ENCODE results near the gene TMEM178B. TPM values are rescaled to one million over a fixed set of nuclear protein-coding genes. Genes with fewer than 3 reads are reported as not detected.
A peak's percentile ranks its signal among the peaks of the same experiment; 100 is the strongest.
"Not testable (repeated sequence)": the region's sequence is repeated elsewhere in the genome, so short reads cannot be mapped to it uniquely, and the experiment has no call there.

TMEM178B gene
- total RNA-seq (2012; rRNA removed), result under 0.01 TPM in 1 of 2 replicates, not detected in the other

DNA sequence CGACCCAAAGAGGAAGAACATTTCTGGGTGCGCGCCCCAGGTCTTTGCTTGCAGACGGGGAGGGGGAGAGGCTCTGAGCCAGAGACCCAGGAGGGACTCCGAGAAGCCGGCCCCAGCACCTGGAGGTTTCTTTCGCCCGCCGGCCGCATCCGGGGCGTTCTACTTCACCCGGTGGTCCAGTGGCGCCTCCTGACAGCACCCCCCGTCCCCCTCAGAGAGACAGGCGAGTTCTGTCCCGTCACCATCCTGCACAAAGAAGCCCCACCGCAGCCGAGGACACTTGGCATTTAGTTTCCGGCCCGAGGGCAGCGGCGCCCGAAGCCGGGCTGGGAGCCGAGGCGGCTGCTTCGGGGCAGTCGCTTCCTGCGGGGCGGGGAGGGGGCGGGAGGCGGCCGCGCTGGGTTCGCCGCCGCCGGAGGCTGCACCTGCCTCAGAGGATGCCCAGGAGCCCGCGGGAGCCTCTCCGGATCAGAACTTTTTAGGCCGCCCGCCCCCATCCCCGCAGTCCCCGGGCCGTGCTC lies at the start of gene TMEM178B:
TSS of gene TMEM178B (plus strand) at position 424 of the 521 bp plus-strand sequence.
- peaks cover 63% of the 10 kb centered on the region for H3K27me3 ChIP-seq (ENCODE audit: control insufficient read depth, insufficient read depth, low read length)
- peaks cover 22% of the 10 kb centered on the region for H3K4me1 ChIP-seq (ENCODE audit: control insufficient read depth, insufficient read depth, low read length)
- H3K9ac ChIP-seq (ENCODE audit: low read depth, low read length), result no peak within 1 kb of the TSS
- H3K4me3 ChIP-seq (ENCODE audit: low read length), result peak within 1 kb of the TSS; percentile 64
- no peaks in the 10 kb centered on the region for H3K9me3 ChIP-seq (replicated peaks; ENCODE audit: low read length)
- peak within 1 kb of the TSS; percentile 92 for H3K4me2 ChIP-seq (ENCODE audit: low read length)
- no peaks in the 10 kb centered on the region for H3K36me3 ChIP-seq (ENCODE audit: insufficient read depth, low read length)

DNA sequence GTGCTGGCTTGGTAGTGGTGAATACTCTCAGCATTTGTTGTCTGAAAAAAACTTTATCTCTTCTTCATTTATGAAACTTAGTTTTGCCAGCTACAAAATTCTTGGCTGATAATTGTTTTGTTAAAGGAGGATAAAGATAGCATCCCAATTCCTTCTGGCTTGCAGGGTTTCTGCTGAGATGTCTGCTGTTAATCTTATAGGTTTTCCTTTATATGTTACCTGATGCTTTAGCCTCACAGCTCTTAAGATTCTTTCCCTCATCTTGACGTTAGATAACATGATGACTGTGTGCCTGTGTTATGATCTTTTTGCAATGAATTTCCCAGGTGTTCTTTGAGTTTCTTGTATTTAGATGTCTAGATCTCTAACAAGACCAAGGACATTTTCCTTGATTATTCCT lies 49.2 kb upstream of the TMEM178B start:
- H3K4me3 ChIP-seq (ENCODE audit: low read length), result no peak overlapping the region
- peaks cover 1% of the 10 kb centered on the region for H3K27me3 ChIP-seq (ENCODE audit: control insufficient read depth, insufficient read depth, low read length)
- H3K4me1 ChIP-seq (ENCODE audit: control insufficient read depth, insufficient read depth, low read length), result no peaks in the 10 kb centered on the region
- no peaks in the 10 kb centered on the region for H3K9me3 ChIP-seq (replicated peaks; ENCODE audit: low read length)
- no peak overlapping the region for H3K9ac ChIP-seq (ENCODE audit: low read depth, low read length)
- no peaks in the 10 kb centered on the region for H3K36me3 ChIP-seq (ENCODE audit: insufficient read depth, low read length)
- no peak overlapping the region for H3K4me2 ChIP-seq (ENCODE audit: low read length)

DNA sequence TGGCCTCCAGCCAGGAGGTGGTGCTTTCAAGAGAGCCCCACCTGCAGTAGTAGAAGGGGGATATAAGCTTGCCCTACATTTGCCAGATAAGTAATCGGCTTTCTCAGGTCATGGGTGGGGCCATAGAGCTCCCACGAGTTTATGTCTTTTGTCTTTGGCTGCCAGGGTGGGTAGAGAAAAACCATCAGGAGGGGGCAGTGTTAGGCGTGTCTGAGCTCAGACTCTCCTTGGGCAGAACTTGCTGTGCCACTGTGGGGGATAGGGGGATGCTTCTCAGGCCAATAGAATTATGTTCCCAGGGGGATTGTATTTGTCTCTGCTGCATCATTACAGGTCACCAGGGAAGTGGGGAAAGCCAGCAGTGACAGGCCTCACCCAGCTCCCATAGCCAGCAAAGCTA lies 46.8 kb upstream of the TMEM178B start:
- no peaks in the 10 kb centered on the region for H3K36me3 ChIP-seq (ENCODE audit: insufficient read depth, low read length)
- no peak overlapping the region for H3K4me3 ChIP-seq (ENCODE audit: low read length)

DNA sequence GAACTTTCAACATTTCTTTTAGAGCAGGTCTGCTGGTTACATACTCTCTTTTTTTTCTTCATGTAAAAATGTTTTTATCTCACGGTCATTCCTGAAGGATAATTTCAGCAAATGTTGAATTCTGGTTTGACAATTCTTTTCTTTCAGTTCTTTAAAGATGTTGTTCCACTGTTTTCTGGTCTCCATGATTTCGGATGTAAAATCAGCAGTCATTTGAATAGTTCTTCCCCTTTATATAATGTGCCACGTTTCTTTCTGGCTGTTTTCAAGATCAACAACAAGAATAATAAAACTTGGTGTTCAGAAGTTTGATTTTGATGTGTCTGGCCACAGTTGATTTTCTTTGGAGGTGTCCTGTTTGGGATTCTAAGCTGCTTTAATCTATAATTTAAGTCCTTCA lies 45.1 kb upstream of the TMEM178B start:
- no peaks in the 10 kb centered on the region for H3K36me3 ChIP-seq (ENCODE audit: insufficient read depth, low read length)
- H3K27me3 ChIP-seq (ENCODE audit: control insufficient read depth, insufficient read depth, low read length), result no peaks in the 10 kb centered on the region

More for the DNA sequence above, 46.8 kb upstream of the TMEM178B start:
- H3K9me3 ChIP-seq (replicated peaks; ENCODE audit: low read length), result no peaks in the 10 kb centered on the region
- H3K4me1 ChIP-seq (ENCODE audit: control insufficient read depth, insufficient read depth, low read length), result no peaks in the 10 kb centered on the region
- no peak overlapping the region for H3K4me2 ChIP-seq (ENCODE audit: low read length)
- no peaks in the 10 kb centered on the region for H3K27me3 ChIP-seq (ENCODE audit: control insufficient read depth, insufficient read depth, low read length)
- no peak overlapping the region for H3K9ac ChIP-seq (ENCODE audit: low read depth, low read length)

DNA sequence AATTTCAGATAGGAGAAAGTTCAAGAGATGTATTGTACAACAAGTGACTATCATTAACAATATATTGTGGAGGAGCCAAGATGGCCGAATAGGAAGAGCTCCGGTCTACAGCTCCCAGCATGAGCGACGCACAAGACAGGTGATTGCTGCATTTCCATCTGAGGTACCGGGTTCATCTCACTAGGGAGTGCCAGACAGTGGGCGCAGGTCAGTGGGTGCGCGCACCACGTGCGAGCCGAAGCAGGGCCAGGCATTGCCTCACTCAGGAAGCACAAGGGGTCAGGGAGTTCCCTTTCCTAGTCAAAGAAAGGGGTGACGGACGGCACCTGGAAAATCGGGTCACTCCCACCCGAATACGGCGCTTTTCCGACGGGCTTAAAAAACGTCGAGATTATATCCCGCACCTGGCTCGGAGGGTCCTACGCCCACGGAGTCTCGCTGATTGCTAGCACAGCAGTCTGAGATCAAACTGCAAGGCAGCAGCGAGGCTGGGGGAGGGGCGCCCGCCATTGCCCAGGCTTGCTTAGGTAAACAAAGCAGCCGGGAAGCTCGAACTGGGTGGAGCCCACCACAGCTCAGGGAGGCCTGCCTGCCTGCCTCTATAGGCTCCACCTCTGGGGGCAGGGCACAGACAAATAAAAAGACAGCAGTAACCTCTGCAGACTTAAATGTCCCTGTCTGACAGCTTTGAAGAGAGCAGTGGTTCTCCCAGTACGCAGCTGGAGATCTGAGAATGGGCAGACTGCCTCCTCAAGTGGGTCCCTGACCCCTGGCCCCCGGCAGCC lies 41.1 kb upstream of the TMEM178B start:
- H3K9me3 ChIP-seq (replicated peaks; ENCODE audit: low read length); H3K27me3 ChIP-seq (ENCODE audit: control insufficient read depth, insufficient read depth, low read length); H3K4me3 ChIP-seq (ENCODE audit: low read length); H3K4me2 ChIP-seq (ENCODE audit: low read length); H3K36me3 ChIP-seq (ENCODE audit: insufficient read depth, low read length); H3K9ac ChIP-seq (ENCODE audit: low read depth, low read length); H3K4me1 ChIP-seq (ENCODE audit: control insufficient read depth, insufficient read depth, low read length): not testable (repeated sequence)

More for the DNA sequence above, 45.1 kb upstream of the TMEM178B start:
- H3K4me2 ChIP-seq (ENCODE audit: low read length), result no peak overlapping the region
- no peak overlapping the region for H3K9ac ChIP-seq (ENCODE audit: low read depth, low read length)
- no peaks in the 10 kb centered on the region for H3K9me3 ChIP-seq (replicated peaks; ENCODE audit: low read length)
- H3K4me3 ChIP-seq (ENCODE audit: low read length), result no peak overlapping the region
- H3K4me1 ChIP-seq (ENCODE audit: control insufficient read depth, insufficient read depth, low read length), result no peaks in the 10 kb centered on the region

DNA sequence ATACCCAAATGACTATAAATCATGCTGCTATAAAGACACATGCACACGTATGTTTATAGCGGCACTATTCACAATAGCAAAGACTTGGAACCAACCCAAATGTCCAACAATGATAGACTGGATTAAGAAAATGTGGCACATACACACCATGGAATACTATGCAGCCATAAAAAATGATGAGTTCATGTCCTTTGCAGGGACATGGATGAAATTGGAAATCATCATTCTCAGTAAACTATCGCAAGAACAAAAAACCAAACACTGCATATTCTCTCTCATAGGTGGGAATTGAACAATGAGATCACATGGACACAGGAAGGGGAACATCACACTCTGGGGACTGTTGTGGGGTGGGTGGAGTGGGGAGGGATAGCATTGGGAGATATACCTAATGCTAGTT lies 35.8 kb upstream of the TMEM178B start:
- H3K36me3 ChIP-seq (ENCODE audit: insufficient read depth, low read length); H3K4me1 ChIP-seq (ENCODE audit: control insufficient read depth, insufficient read depth, low read length); H3K4me2 ChIP-seq (ENCODE audit: low read length); H3K27me3 ChIP-seq (ENCODE audit: control insufficient read depth, insufficient read depth, low read length); H3K4me3 ChIP-seq (ENCODE audit: low read length); H3K9ac ChIP-seq (ENCODE audit: low read depth, low read length); H3K9me3 ChIP-seq (replicated peaks; ENCODE audit: low read length): not testable (repeated sequence)

DNA sequence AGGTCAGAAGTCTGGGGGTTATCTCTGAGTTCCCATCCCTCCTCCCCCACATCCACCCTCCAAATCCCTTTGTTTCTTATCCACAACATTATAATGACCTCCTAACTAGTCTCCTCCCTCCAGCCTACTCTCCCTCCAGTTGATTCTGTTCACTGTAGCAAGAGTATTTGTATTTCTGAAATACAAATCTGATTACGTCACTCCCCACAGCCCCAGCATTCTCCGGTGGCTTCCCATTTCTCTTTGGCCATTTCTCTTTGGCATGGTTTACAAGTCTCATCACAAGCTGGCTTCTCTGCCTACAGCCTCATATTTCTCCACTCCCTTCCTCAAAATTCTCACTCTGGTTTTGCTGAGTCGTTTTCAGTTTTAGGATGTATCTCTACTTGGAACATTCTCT lies 34.5 kb upstream of the TMEM178B start:
- Histone ChIP-seq H3K4me2 (ENCODE audit: low read length) (no peak overlapping the region), H3K4me3 (ENCODE audit: low read length) (no peak overlapping the region), H3K4me1 (ENCODE audit: control insufficient read depth, insufficient read depth, low read length) (no peaks in the 10 kb centered on the region), H3K36me3 (ENCODE audit: insufficient read depth, low read length) (no peaks in the 10 kb centered on the region), H3K27me3 (ENCODE audit: control insufficient read depth, insufficient read depth, low read length) (no peaks in the 10 kb centered on the region), H3K9ac (ENCODE audit: low read depth, low read length) (no peak overlapping the region), H3K9me3 (replicated peaks; ENCODE audit: low read length) (no peaks in the 10 kb centered on the region)

DNA sequence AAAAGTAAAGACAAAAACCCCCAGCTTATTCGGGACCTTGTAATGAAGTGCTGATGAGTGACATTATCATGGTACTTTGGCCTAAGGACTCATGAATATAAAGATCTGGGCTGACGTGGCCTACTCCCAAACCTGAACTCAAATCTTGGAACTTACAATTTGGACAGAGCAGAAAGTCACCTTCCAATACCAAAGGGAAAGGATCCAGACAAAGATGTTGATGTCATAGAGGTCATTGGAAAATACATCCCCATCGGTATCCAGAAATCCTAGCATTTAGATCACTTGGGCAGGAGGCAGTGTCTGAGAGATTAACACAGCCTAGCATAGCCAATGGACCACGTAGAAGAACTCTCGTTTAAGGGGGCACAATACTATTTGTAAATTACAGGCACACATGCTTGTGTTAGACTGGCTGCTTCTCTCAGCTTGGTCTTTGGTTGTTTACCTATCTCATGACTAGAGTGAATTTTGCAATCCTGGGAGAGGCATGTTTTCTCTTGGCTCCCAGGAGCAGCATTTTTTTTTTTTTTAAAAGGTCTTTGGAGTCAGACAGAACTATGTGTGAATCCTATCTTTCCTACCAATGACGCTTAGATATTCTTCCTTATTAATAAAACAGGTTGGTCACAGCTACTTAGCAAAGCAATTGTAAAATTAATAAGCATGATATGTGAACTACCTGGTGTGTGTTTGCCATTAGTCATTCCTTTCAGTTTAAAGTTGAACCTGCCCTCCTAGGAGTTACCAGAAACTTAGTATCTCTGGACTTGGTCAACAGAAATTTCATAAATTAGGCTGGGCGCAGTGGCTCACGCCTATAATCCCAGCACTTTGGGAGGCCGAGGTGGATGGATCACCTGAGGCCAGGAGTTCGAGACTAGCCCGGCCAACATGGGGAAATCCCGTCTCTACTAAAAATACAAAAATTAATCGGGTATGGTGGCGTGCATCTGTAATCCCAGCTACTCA lies 31.4 kb upstream of the TMEM178B start:
- no peak overlapping the region for H3K4me2 ChIP-seq (ENCODE audit: low read length)
- no peak overlapping the region for H3K9ac ChIP-seq (ENCODE audit: low read depth, low read length)
- H3K9me3 ChIP-seq (replicated peaks; ENCODE audit: low read length), result no peaks in the 10 kb centered on the region
- H3K4me1 ChIP-seq (ENCODE audit: control insufficient read depth, insufficient read depth, low read length), result no peaks in the 10 kb centered on the region
- H3K4me3 ChIP-seq (ENCODE audit: low read length), result no peak overlapping the region
- H3K36me3 ChIP-seq (ENCODE audit: insufficient read depth, low read length), result no peaks in the 10 kb centered on the region
- no peaks in the 10 kb centered on the region for H3K27me3 ChIP-seq (ENCODE audit: control insufficient read depth, insufficient read depth, low read length)

DNA sequence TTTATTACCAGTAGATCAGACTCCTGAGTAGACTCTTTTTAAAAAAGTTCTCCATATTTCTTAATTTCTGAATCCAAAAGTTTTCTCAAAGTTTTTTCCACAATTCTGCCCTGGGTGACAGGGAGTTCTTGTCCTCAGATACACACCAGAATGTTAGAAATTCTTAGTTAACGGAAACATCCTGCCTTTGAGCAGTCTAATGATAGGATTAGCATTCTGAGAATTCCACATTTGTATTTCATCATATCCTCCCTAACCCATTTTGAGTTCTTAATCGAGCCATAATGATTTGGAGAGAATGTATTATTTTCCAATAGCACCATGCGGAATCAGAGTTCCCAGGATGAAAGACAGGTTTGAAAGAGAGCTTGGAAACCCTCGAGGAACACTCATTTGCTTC lies 30.2 kb upstream of the TMEM178B start:
- H3K9me3 ChIP-seq (replicated peaks; ENCODE audit: low read length), result no peaks in the 10 kb centered on the region
- H3K4me3 ChIP-seq (ENCODE audit: low read length), result no peak overlapping the region
- no peaks in the 10 kb centered on the region for H3K36me3 ChIP-seq (ENCODE audit: insufficient read depth, low read length)
- H3K4me1 ChIP-seq (ENCODE audit: control insufficient read depth, insufficient read depth, low read length), result no peaks in the 10 kb centered on the region
- no peaks in the 10 kb centered on the region for H3K27me3 ChIP-seq (ENCODE audit: control insufficient read depth, insufficient read depth, low read length)
- no peak overlapping the region for H3K9ac ChIP-seq (ENCODE audit: low read depth, low read length)
- H3K4me2 ChIP-seq (ENCODE audit: low read length), result no peak overlapping the region

DNA sequence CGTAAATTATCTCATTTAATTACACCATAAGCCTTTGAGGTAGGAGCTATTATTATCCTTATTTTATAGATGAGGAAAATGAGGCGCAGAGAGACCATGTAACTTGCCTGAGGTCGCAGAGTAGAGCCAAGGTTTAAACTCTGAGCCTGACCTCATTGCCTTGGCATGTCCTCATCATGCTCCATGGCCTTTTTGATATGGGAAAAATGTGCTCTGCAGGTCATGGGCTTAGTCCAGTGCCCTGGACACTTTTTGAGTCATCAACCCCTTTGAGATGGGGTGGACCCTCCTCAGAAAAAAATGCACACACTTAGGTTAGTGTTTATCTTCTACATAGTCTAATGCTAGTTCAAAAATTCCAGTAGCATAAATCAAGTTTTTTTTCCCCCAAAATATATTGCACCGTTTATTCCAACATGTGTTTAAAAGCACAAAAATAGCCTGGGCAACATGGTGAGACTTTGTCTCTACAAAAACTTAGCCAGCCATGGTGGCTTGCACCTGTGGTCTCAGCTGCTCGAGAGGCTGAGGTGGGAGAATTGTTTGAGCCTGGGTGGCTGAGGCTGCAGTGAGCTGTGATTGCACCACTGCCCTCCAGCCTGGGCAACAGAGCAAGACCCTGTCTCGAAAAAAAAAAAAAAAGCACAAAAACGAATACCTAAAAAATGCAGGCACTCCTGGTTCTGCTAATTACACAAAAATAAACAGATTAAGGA lies 28.6 kb upstream of the TMEM178B start:
- Histone ChIP-seq H3K27me3 (ENCODE audit: control insufficient read depth, insufficient read depth, low read length) (no peaks in the 10 kb centered on the region), H3K36me3 (ENCODE audit: insufficient read depth, low read length) (no peaks in the 10 kb centered on the region), H3K4me1 (ENCODE audit: control insufficient read depth, insufficient read depth, low read length) (no peaks in the 10 kb centered on the region), H3K9ac (ENCODE audit: low read depth, low read length) (no peak overlapping the region), H3K4me2 (ENCODE audit: low read length) (no peak overlapping the region), H3K9me3 (replicated peaks; ENCODE audit: low read length) (no peaks in the 10 kb centered on the region), H3K4me3 (ENCODE audit: low read length) (no peak overlapping the region)

All from skeletal muscle satellite cell (primary cell).